ENCODE results near the gene OAS3. TPM values are rescaled to one million over a fixed set of nuclear protein-coding genes. Genes with fewer than 3 reads are reported as not detected.

The OAS3 gene
- total and polyA plus RNA-seq, 2 donors (not counting 1 experiment from before 2014, with no cell fraction given) = 16.5 to 24.9 TPM

- H2AFZ ChIP-seq (ENCODE audit: insufficient read depth, low read depth, low read length, poor library complexity, severe bottlenecking) = peak overlapping the region; percentile 55
- H3K36me3 ChIP-seq (replicated peaks in 1 of 2; ENCODE audit: control extremely low read depth in 1 of 2, control insufficient read depth in 1 of 2, extremely low read depth in 1 of 2, insufficient read depth in 2 of 2, low read length in 1 of 2) = peaks cover 0 to 39% of the 10 kb centered on the region in 2 experiments
- DNase-seq (peak; percentile 64), ATAC-seq (ENCODE audit: low read depth) (peak; percentile 62)
- Mint-ChIP-seq H3K4me3 (peak overlapping the region; percentile 95), H3K27ac (peak overlapping the region; percentile 95), H3K27me3 (no peaks in the 10 kb centered on the region), H3K9me3 (ENCODE audit: insufficient read depth) (no peaks in the 10 kb centered on the region), H3K4me1 (peaks cover 82% of the 10 kb centered on the region)
- TF ChIP-seq CTCF (IDR thresholded peaks at IDR 0.05) (no peak), EZH2 (IDR thresholded peaks at IDR 0.05; ENCODE audit: borderline replicate concordance, insufficient read depth, low read depth, low read length, poor library complexity, severe bottlenecking) (no peak)
- H4K20me1 ChIP-seq (ENCODE audit: control insufficient read depth, insufficient read depth, low read length, poor library complexity, severe bottlenecking) = peaks cover 24% of the 10 kb centered on the region
- peak overlapping the region; percentile 82 for H3K4me2 ChIP-seq (replicated peaks; ENCODE audit: low read depth, low read length, poor library complexity, severe bottlenecking)
- peak overlapping the region; percentile 79 to 83 for H3K27ac ChIP-seq (ENCODE audit: low read length in 2 of 2)
- H3K79me2 ChIP-seq (ENCODE audit: control insufficient read depth, insufficient read depth, low read length) = peaks cover 46% of the 10 kb centered on the region
- WGBS (ENCODE audit: insufficient coverage) = 0% methylated on average over 4 of the region's 7 CpGs
- peak overlapping the region; percentile 82 for H3K9ac ChIP-seq (ENCODE audit: low read length)
- intact Hi-C loops (cut with micrococcal nuclease) = loop anchor here (1.0 to 10.0 kb wide), 4 partner anchors 19 to 247 kb away; partner anchors contain the start of gene OAS3
- peaks cover 0 to 5% (median 0%) of the 10 kb centered on the region in 3 donors for H3K9me3 ChIP-seq (ENCODE audit: control extremely low read depth in 1 of 3, control insufficient read depth in 2 of 3, insufficient read depth in 1 of 3, low read length in 2 of 3)
- H3K4me1 ChIP-seq (ENCODE audit: control insufficient read depth in 2 of 2, insufficient read depth in 2 of 2, low read length in 2 of 2) = peaks cover 38 to 68% of the 10 kb centered on the region in 2 donors
- peak overlapping the region; percentile 47 to 90 (median 71) for H3K4me3 ChIP-seq (ENCODE audit: control extremely low read depth in 1 of 5, extremely low read depth in 1 of 5, insufficient read depth in 1 of 5, low read depth in 2 of 5, low read length in 4 of 5)
- ChIA-PET CTCF (interaction anchor here (0.7 to 3.2 kb wide), 12 partner anchors 9 to 266 kb away, joined by 3 to 15 read pairs (median 5); partner anchors contain the start of genes OAS2 and OAS3), POLR2A (interaction anchor here (1.6 kb wide), 2 partner anchors 17 to 70 kb away, joined by 4 read pairs; no protein-coding TSS in a partner anchor)
- H3K27me3 ChIP-seq (replicated peaks in 1 of 4; ENCODE audit: control extremely low read depth in 1 of 4, control insufficient read depth in 3 of 4, insufficient read depth in 4 of 4, low read length in 3 of 4) = no peaks in the 10 kb centered on the region
These were observed 30.7 kb upstream of the OAS3 start for GRCh38 chr12:112907415-112908157.

- intact Hi-C loops (cut with micrococcal nuclease) = loop anchor here (10.0 kb wide), 1 partner anchor 246 kb away; no protein-coding TSS in a partner anchor
- TF ChIP-seq EZH2 (IDR thresholded peaks at IDR 0.05; ENCODE audit: borderline replicate concordance, insufficient read depth, low read depth, low read length, poor library complexity, severe bottlenecking) (no peak), CTCF (IDR thresholded peaks at IDR 0.05) (no peak)
- H3K4me1 ChIP-seq (ENCODE audit: control insufficient read depth in 2 of 2, insufficient read depth in 2 of 2, low read length in 2 of 2) = peaks cover 37 to 62% of the 10 kb centered on the region in 2 donors
- peaks cover 24% of the 10 kb centered on the region for H4K20me1 ChIP-seq (ENCODE audit: control insufficient read depth, insufficient read depth, low read length, poor library complexity, severe bottlenecking)
- peaks cover 54% of the 10 kb centered on the region for H3K79me2 ChIP-seq (ENCODE audit: control insufficient read depth, insufficient read depth, low read length)
- peaks cover 78% of the 10 kb centered on the region for H3K4me1 Mint-ChIP-seq
- H3K4me3 ChIP-seq (ENCODE audit: control extremely low read depth in 1 of 5, extremely low read depth in 1 of 5, insufficient read depth in 1 of 5, low read depth in 2 of 5, low read length in 4 of 5) = peak overlapping the region in 3 of 5 experiments; percentile 56 to 89 (median 71)
- H3K27me3 ChIP-seq (replicated peaks in 1 of 4; ENCODE audit: control extremely low read depth in 1 of 4, control insufficient read depth in 3 of 4, insufficient read depth in 4 of 4, low read length in 3 of 4) = no peaks in the 10 kb centered on the region
- peak overlapping the region; percentile 79 to 83 for H3K27ac ChIP-seq (ENCODE audit: low read length in 2 of 2)
- H2AFZ ChIP-seq (ENCODE audit: insufficient read depth, low read depth, low read length, poor library complexity, severe bottlenecking) = no peak overlapping the region
- POLR2A ChIA-PET = no interaction called here
- CTCF ChIA-PET = interaction anchor here (0.7 to 2.9 kb wide), 5 partner anchors 10 to 122 kb away, joined by 3 to 14 read pairs (median 4); partner anchors contain the start of gene OAS3
- H3K4me2 ChIP-seq (replicated peaks; ENCODE audit: low read depth, low read length, poor library complexity, severe bottlenecking) = peak overlapping the region; percentile 82
- peaks cover 0 to 10% (median 5%) of the 10 kb centered on the region in 3 donors for H3K9me3 ChIP-seq (ENCODE audit: control extremely low read depth in 1 of 3, control insufficient read depth in 2 of 3, insufficient read depth in 1 of 3, low read length in 2 of 3)
- WGBS (ENCODE audit: insufficient coverage) = 95% methylated on average over 9 of the region's 12 CpGs
- H3K4me3 Mint-ChIP-seq = peak overlapping the region; percentile 95
- DNase-seq (no peak), ATAC-seq (ENCODE audit: low read depth) (no peak)
- peak overlapping the region; percentile 82 for H3K9ac ChIP-seq (ENCODE audit: low read length)
- H3K27me3 Mint-ChIP-seq = no peaks in the 10 kb centered on the region
- H3K27ac Mint-ChIP-seq = peak overlapping the region; percentile 95
- H3K36me3 ChIP-seq (replicated peaks in 1 of 2; ENCODE audit: control extremely low read depth in 1 of 2, control insufficient read depth in 1 of 2, extremely low read depth in 1 of 2, insufficient read depth in 2 of 2, low read length in 1 of 2) = peaks cover 0 to 46% of the 10 kb centered on the region in 2 experiments
- H3K9me3 Mint-ChIP-seq (ENCODE audit: insufficient read depth) = peaks cover 7% of the 10 kb centered on the region
These were observed 29.7 kb upstream of the OAS3 start for GRCh38 chr12:112908548-112908947.
